ENCODE measurements around the gene TENM4. TPM values are rescaled to one million over a fixed set of nuclear protein-coding genes. Genes with fewer than 3 reads are reported as not detected.

TENM4 gene
- total RNA-seq, 4 donors from 2014 or later: 16.8 to 158 (median 120) TPM

DNA sequence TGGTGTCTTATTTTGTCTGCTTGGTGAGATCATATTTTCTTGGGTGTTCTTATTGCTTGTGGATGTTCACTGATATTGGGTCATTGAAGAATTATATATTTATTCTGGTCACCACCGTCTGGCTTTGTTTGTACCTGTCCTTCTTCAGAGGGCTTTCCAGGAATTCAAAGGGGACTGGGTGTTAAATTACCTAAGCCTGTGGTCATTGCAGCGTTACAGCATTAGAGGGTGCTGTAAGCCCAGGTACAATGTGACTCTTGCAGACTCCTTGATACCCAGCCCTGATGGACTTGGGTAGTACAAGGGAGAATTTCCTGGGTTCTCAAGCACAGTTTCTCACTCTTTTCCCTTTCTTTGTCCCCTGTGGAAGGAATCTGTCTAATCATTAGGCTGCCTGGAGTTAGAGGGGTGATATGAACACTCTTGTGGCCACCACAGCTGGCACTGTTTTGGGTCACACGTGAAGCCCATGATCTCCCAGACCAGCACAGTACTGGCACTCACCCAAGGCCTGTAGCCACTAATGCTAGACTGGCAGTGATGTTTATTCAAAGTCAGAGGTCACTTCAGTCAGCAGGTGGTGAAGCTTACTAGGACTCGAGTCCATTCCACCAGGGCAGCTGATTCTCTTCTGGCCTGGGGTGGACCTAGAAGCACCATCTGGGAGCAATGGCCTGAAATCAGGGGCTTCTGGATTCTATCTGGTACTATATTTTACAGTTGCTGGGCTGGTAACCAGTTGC is 810.1 kb downstream of the TENM4 start:
- no peak for DNase-seq
- H3K4me1 ChIP-seq: no peaks in the 10 kb centered on the region
- H3K27ac ChIP-seq: no peak overlapping the region
- H3K4me3 ChIP-seq (replicated peaks in 1 of 3): no peak overlapping the region
- TF ChIP-seq, protein P1, sequence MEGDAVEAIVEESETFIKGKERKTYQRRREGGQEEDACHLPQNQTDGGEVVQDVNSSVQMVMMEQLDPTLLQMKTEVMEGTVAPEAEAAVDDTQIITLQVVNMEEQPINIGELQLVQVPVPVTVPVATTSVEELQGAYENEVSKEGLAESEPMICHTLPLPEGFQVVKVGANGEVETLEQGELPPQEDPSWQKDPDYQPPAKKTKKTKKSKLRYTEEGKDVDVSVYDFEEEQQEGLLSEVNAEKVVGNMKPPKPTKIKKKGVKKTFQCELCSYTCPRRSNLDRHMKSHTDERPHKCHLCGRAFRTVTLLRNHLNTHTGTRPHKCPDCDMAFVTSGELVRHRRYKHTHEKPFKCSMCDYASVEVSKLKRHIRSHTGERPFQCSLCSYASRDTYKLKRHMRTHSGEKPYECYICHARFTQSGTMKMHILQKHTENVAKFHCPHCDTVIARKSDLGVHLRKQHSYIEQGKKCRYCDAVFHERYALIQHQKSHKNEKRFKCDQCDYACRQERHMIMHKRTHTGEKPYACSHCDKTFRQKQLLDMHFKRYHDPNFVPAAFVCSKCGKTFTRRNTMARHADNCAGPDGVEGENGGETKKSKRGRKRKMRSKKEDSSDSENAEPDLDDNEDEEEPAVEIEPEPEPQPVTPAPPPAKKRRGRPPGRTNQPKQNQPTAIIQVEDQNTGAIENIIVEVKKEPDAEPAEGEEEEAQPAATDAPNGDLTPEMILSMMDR (IDR thresholded peaks at IDR 0.05): no peak
- TF ChIP-seq POLR2A (IDR thresholded peaks at IDR 0.05): no peak
- intact Hi-C loops (cut with DNase I): no loop called here
- WGBS, 2 donors: 75 to 81% methylated on average over 4 of the region's 4 CpGs
- H3K36me3 ChIP-seq: no peaks in the 10 kb centered on the region
- no peaks in the 10 kb centered on the region for H3K27me3 ChIP-seq
- no peaks in the 10 kb centered on the region for H3K9me3 ChIP-seq

DNA sequence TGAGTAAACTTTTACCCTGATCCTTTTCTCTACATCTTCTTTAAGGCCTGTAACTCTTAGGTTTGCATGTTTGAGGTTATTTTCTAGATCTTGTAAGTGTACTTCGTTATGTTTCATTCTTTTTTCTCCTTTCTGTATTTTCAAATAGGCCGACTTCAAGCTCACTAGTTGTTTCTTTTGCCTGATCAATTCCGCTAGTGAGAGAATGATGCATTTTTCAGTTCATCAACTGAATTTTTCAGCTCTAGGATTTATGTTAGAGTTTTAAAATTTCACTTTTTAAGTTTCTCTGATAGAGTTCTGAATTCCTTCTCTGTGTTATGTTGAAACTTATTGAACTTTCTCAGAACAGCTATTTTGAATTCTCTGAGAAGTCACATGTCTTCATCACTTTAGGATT is 810.7 kb downstream of the TENM4 start:
- no peaks in the 10 kb centered on the region for H3K27me3 ChIP-seq
- intact Hi-C loops (cut with DNase I): no loop called here
- H3K4me1 ChIP-seq: no peaks in the 10 kb centered on the region
- no peaks in the 10 kb centered on the region for H3K9me3 ChIP-seq
- H3K36me3 ChIP-seq: no peaks in the 10 kb centered on the region
- H3K4me3 ChIP-seq (replicated peaks in 1 of 3): no peak overlapping the region
- WGBS, 2 donors: 96% methylated on average over 3 of the region's 3 CpGs
- DNase-seq: no peak
- no peak overlapping the region for H3K27ac ChIP-seq
- TF ChIP-seq POLR2A (IDR thresholded peaks at IDR 0.05): no peak
- TF ChIP-seq, protein P1 (IDR thresholded peaks at IDR 0.05): no peak

GRCh38 chr11:78622666-78623065 is 818.2 kb downstream of the TENM4 start:
- TF ChIP-seq, protein P1 (IDR thresholded peaks at IDR 0.05): no peak
- TF ChIP-seq POLR2A (IDR thresholded peaks at IDR 0.05): no peak
- 77 to 86% methylated on average over 5 of the region's 5 CpGs for WGBS, 2 donors

GRCh38 chr11:78620159-78620558 is 820.7 kb downstream of the TENM4 start:
- Histone ChIP-seq H3K9me3 (no peaks in the 10 kb centered on the region), H3K4me1 (no peaks in the 10 kb centered on the region), H3K36me3 (no peaks in the 10 kb centered on the region), H3K4me3 (replicated peaks in 1 of 3) (no peak overlapping the region), H3K27me3 (no peaks in the 10 kb centered on the region), H3K27ac (no peak overlapping the region)
- no peak for DNase-seq
- intact Hi-C loops (cut with DNase I): no loop called here
- WGBS, 2 donors: 75 to 80% methylated on average over 2 of the region's 2 CpGs
- no peak for TF ChIP-seq POLR2A (IDR thresholded peaks at IDR 0.05)
- TF ChIP-seq, protein P1 (IDR thresholded peaks at IDR 0.05): no peak

More at GRCh38 chr11:78622666-78623065, 818.2 kb downstream of the TENM4 start:
- Histone ChIP-seq H3K27me3 (no peaks in the 10 kb centered on the region), H3K4me1 (no peaks in the 10 kb centered on the region), H3K4me3 (replicated peaks in 1 of 3) (no peak overlapping the region), H3K36me3 (no peaks in the 10 kb centered on the region), H3K27ac (no peak overlapping the region), H3K9me3 (no peaks in the 10 kb centered on the region)
- DNase-seq: no peak
- intact Hi-C loops (cut with DNase I): no loop called here

DNA sequence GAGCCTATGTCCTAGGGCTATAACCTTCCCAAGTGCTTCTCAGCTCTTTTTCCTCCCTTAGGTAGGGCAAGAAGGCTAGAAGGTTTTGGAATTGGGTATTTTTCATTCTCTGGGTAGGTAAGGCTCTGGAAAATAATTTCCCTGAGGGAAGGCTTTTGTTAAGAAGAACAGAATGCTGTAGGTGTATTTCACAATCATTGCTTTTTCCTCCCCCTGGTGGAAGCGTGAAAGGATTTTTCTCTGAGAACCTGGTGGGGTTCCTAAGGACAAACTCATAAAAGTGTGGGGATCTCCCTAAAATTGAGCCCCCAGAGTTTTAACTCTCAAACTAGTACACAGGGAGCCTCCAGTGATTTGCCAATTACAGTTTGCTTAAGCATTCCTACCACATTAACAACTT is 825.1 kb downstream of the TENM4 start:
- no peak overlapping the region for H3K27ac ChIP-seq
- DNase-seq: no peak
- H3K9me3 ChIP-seq: no peaks in the 10 kb centered on the region
- no peaks in the 10 kb centered on the region for H3K36me3 ChIP-seq
- no peak overlapping the region for H3K4me3 ChIP-seq (replicated peaks in 1 of 3)
- WGBS, 2 donors: 79 to 85% methylated on average over 1 of the region's 1 CpG
- H3K4me1 ChIP-seq: no peaks in the 10 kb centered on the region
- no peak for TF ChIP-seq POLR2A (IDR thresholded peaks at IDR 0.05)
- TF ChIP-seq, protein P1 (IDR thresholded peaks at IDR 0.05): no peak
- no peaks in the 10 kb centered on the region for H3K27me3 ChIP-seq
- intact Hi-C loops (cut with DNase I): no loop called here
